Smooth muscle cell (in vitro differentiated cells): ENCODE data around the gene MRFAP1L1. TPM values are rescaled to one million over a fixed set of nuclear protein-coding genes. Genes with fewer than 3 reads are reported as not detected.

ENCODE experiments used
- DNase-seq: peaks from one replicate; lab custom pipeline; 2025; ENCODE audit not compliant: unreplicated experiment; lab: John Stamatoyannopoulos, UW
- H2AFZ ChIP-seq: fragments of 200-600 bp; sonication (generic); 2 replicates; pipeline ENCODE4 v1.6.0; 2016; ENCODE audit warnings: antibody characterized with exemption, low read depth, mild to moderate bottlenecking
- H3F3A ChIP-seq: fragments of 200-600 bp; sonication (generic); 2 replicates; pipeline ENCODE4 v1.6.0; 2017; ENCODE audit warnings: antibody characterized with exemption, low read depth
- H3K27ac ChIP-seq: fragments of 200-600 bp; sonication (generic); 2 replicates; pipeline ENCODE4 v1.5.1; 2016; ENCODE audit warnings: low read depth, mild to moderate bottlenecking
- H3K27me3 ChIP-seq: fragments of 200-600 bp; sonication (generic); 2 replicates; pipeline ENCODE4 v1.6.1; 2016; ENCODE audit warnings: low read depth, mild to moderate bottlenecking
- H3K36me3 ChIP-seq: fragments of 200-600 bp; sonication (generic); 2 replicates; pipeline ENCODE4 v1.5.1; 2016; ENCODE audit warnings: low read depth
- H3K4me1 ChIP-seq: fragments of 200-600 bp; sonication (generic); 2 replicates; pipeline ENCODE4 v1.5.1; 2016; ENCODE audit warnings: low read depth
- H3K4me2 ChIP-seq: fragments of 200-600 bp; sonication (generic); 2 replicates; pipeline ENCODE4 v1.6.0; 2016; ENCODE audit warnings: mild to moderate bottlenecking
- H3K4me3 ChIP-seq: fragments of 200-600 bp; sonication (generic); 2 replicates; pipeline ENCODE4 v1.5.1; 2016; ENCODE audit warnings: mild to moderate bottlenecking
- H3K79me2 ChIP-seq: fragments of 200-600 bp; sonication (generic); 2 replicates; pipeline ENCODE4 v1.6.0; 2016; ENCODE audit warnings: low read depth, mild to moderate bottlenecking
- H3K9ac ChIP-seq: fragments of 200-600 bp; sonication (generic); 2 replicates; pipeline ENCODE4 v1.6.0; 2016; ENCODE audit warnings: low read depth
- H3K9me3 ChIP-seq: fragments of 200-600 bp; sonication (generic); replicated peaks from 2 replicates; pipeline ENCODE4 v1.5.1; 2016; ENCODE audit warnings: low read depth
- H4K20me1 ChIP-seq: fragments of 200-600 bp; sonication (generic); 2 replicates; pipeline ENCODE4 v1.6.0; 2016; ENCODE audit warnings: low read depth
- WGBS: methylation state at CpG from one replicate; pipeline ENCODE4 v1.1.7; 2016; ENCODE audit warnings: low lambda C conversion rate; 5-methylcytosine and 5-hydroxymethylcytosine counted together
- polyA plus RNA-seq: library from polyadenylated mRNA; unstranded; fragments of >200 nt; fragmentation: Nextera tagmentation; extraction: Ambion mirVana; gene quantifications from 2 replicates; pipeline ENCODE4 v1.2.1, GENCODE V29; 2016
- total RNA-seq: library from RNA; depleted of rRNA; stranded (reverse); fragments of >200 nt; gene quantifications from 2 replicates; pipeline ENCODE4 v1.2.3, GENCODE V29; 2014
- TF ChIP-seq, protein P1 (sequence below): fragments of 200-600 bp; sonication (generic); IDR thresholded peaks from 2 replicates; pipeline ENCODE4 v1.5.1; 2017; ENCODE audit warnings: borderline replicate concordance, mild to moderate bottlenecking, antibody characterized with exemption; ENCODE audit not compliant: insufficient read depth, poor library complexity, severe bottlenecking

Gene MRFAP1L1
- total and polyA plus RNA-seq, 2 experiments from 2014 or later, result 48.9 to 67.1 TPM

DNA sequence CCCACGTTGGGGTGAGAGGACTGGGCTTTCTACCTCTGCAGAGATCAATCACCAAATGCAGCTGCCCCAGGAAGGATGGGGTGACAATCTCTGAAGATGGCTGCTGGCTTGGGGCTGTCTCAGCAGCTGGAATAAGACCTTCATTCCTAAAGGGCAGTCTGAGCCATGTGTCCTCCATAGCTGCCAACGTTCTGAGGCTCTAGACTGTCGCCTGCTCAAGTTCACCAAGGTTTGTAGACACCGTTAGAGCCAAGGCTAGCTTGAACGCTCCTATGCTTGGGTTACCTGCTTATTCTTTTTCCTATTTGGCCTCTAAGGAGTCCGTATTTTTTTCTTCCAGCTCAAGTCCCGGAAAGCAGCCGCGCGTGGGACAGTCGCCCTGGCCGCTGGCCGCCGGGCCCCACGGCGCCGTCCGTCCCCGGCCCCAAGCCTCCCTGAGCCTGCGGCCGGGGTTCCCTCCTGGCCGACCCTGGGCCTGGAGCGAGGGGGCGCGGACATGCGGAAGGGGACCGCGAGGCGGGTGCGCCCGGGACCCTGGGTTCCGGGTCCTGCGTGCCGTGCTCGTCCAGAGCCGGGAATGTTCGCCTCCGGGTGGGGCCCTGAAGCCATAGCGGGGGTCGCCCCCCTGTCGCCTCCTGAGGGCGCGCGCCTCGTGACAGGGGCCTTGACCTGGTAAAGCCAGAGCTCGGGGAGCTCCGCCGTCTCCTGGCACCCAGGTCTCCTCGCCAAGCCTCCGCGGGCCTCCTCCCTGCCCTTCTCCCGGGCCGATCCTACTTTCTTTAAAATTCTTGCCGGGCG lies 45.9 kb downstream of the MRFAP1L1 start:
- DNase-seq, result no peak
- H4K20me1 ChIP-seq, result no peaks in the 10 kb centered on the region
- H3K4me2 ChIP-seq, result no peak overlapping the region
- 95% methylated on average over 36 of the region's 55 CpGs for WGBS
- H3K4me1 ChIP-seq, result no peaks in the 10 kb centered on the region
- H3K9ac ChIP-seq, result no peak overlapping the region
- H3K36me3 ChIP-seq, result no peaks in the 10 kb centered on the region
- H3K79me2 ChIP-seq, result no peaks in the 10 kb centered on the region
- no peaks in the 10 kb centered on the region for H3F3A ChIP-seq
- H3K9me3 ChIP-seq, result no peaks in the 10 kb centered on the region
- H3K27me3 ChIP-seq, result no peaks in the 10 kb centered on the region
- H2AFZ ChIP-seq, result no peak overlapping the region
- no peak overlapping the region for H3K4me3 ChIP-seq
- H3K27ac ChIP-seq, result no peak overlapping the region
- TF ChIP-seq, protein P1, sequence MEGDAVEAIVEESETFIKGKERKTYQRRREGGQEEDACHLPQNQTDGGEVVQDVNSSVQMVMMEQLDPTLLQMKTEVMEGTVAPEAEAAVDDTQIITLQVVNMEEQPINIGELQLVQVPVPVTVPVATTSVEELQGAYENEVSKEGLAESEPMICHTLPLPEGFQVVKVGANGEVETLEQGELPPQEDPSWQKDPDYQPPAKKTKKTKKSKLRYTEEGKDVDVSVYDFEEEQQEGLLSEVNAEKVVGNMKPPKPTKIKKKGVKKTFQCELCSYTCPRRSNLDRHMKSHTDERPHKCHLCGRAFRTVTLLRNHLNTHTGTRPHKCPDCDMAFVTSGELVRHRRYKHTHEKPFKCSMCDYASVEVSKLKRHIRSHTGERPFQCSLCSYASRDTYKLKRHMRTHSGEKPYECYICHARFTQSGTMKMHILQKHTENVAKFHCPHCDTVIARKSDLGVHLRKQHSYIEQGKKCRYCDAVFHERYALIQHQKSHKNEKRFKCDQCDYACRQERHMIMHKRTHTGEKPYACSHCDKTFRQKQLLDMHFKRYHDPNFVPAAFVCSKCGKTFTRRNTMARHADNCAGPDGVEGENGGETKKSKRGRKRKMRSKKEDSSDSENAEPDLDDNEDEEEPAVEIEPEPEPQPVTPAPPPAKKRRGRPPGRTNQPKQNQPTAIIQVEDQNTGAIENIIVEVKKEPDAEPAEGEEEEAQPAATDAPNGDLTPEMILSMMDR, result no peak

- WGBS, result 89% methylated on average over 3 of the region's 3 CpGs
- Histone ChIP-seq H3K36me3 (no peaks in the 10 kb centered on the region), H3K79me2 (no peaks in the 10 kb centered on the region), H3K9ac (no peak overlapping the region), H3K4me2 (no peak overlapping the region), H3K27me3 (no peaks in the 10 kb centered on the region), H3K27ac (no peak overlapping the region), H3F3A (no peaks in the 10 kb centered on the region), H2AFZ (no peak overlapping the region), H3K9me3 (no peaks in the 10 kb centered on the region), H3K4me3 (no peak overlapping the region), H4K20me1 (no peaks in the 10 kb centered on the region), H3K4me1 (no peaks in the 10 kb centered on the region)
- TF ChIP-seq, protein P1, result no peak
- DNase-seq, result no peak
Measured at GRCh38 chr4:6662591-6662990, 47.1 kb downstream of the MRFAP1L1 start.

GRCh38 chr4:6660430-6660829 lies 49.2 kb downstream of the MRFAP1L1 start:
- no peak overlapping the region for H2AFZ ChIP-seq
- no peak overlapping the region for H3K4me3 ChIP-seq
- H3K9ac ChIP-seq, result no peak overlapping the region
- 90% methylated on average over 2 of the region's 3 CpGs for WGBS
- H3K9me3 ChIP-seq, result no peaks in the 10 kb centered on the region
- no peaks in the 10 kb centered on the region for H3K27me3 ChIP-seq
- no peak for DNase-seq
- TF ChIP-seq, protein P1, result no peak
- no peaks in the 10 kb centered on the region for H3K4me1 ChIP-seq
- H3K36me3 ChIP-seq, result no peaks in the 10 kb centered on the region
- H3K4me2 ChIP-seq, result no peak overlapping the region
- no peaks in the 10 kb centered on the region for H3F3A ChIP-seq
- no peak overlapping the region for H3K27ac ChIP-seq
- no peaks in the 10 kb centered on the region for H4K20me1 ChIP-seq
- no peaks in the 10 kb centered on the region for H3K79me2 ChIP-seq

GRCh38 chr4:6659897-6660296 lies 49.8 kb downstream of the MRFAP1L1 start:
- WGBS, result 77% methylated on average over 2 of the region's 2 CpGs
- Histone ChIP-seq H3K36me3 (no peaks in the 10 kb centered on the region), H4K20me1 (no peaks in the 10 kb centered on the region), H3K4me2 (no peak overlapping the region), H3K9me3 (no peaks in the 10 kb centered on the region), H3K4me1 (no peaks in the 10 kb centered on the region), H3K27me3 (no peaks in the 10 kb centered on the region), H3K79me2 (no peaks in the 10 kb centered on the region), H2AFZ (no peak overlapping the region), H3K9ac (no peak overlapping the region), H3K4me3 (no peak overlapping the region), H3K27ac (no peak overlapping the region), H3F3A (no peaks in the 10 kb centered on the region)
- TF ChIP-seq, protein P1, result no peak
- DNase-seq, result no peak
